Activated T-helper 1 cell treated with anti-CD3 and anti-CD28 coated beads, Interleukin-12 subunit alpha, Interleukin-12 subunit beta, Interleukin-2, Interleukin-4 antibody, amounts not matched to agents 30 ng/mL and 10 ng/mL and 1 ng/mL, durations not matched to agents 14 hours and 24 hours and 36 hours (primary cell): Measurements from ENCODE around the gene C1orf122. TPM values are rescaled to one million over a fixed set of nuclear protein-coding genes. Genes with fewer than 3 reads are reported as not detected.

ENCODE experiments used
- DNase-seq: peaks from one replicate; pipeline ENCODE4 v3.0.0; 2021; ENCODE audit warnings: low spot score
- H3K27ac Mint-ChIP-seq: one replicate; pipeline ENCODE4 v1.8.0; 2021; ENCODE audit warnings: mild to moderate bottlenecking, mixed read lengths
- H3K27me3 Mint-ChIP-seq: one replicate; pipeline ENCODE4 v1.8.0; 2022; ENCODE audit warnings: mild to moderate bottlenecking, moderate library complexity, mixed read lengths; ENCODE audit not compliant: insufficient read depth
- H3K36me3 Mint-ChIP-seq: one replicate; pipeline ENCODE4 v1.8.0; 2021; ENCODE audit warnings: low read depth, mixed read lengths
- H3K4me1 Mint-ChIP-seq: one replicate; pipeline ENCODE4 v1.8.0; 2021; ENCODE audit warnings: low read depth, mixed read lengths
- H3K4me3 Mint-ChIP-seq: one replicate; pipeline ENCODE4 v1.8.0; 2021; ENCODE audit warnings: mild to moderate bottlenecking, moderate library complexity, mixed read lengths
- H3K9me3 Mint-ChIP-seq: one replicate; pipeline ENCODE4 v1.8.0; 2021; ENCODE audit warnings: mixed read lengths
- intact Hi-C: fragments of 100-400 bp; cut with micrococcal nuclease; formaldehyde crosslinking; loops from one replicate; pipeline ENCODE4 v1.15.1; 2024
- total RNA-seq: library from RNA; stranded (reverse); gene quantifications from 2 replicates; pipeline ENCODE4 v1.2.3, GENCODE V29; 2022

The C1orf122 gene
- total RNA-seq, 1 donor from 2014 or later, result 30.7 TPM

DNA sequence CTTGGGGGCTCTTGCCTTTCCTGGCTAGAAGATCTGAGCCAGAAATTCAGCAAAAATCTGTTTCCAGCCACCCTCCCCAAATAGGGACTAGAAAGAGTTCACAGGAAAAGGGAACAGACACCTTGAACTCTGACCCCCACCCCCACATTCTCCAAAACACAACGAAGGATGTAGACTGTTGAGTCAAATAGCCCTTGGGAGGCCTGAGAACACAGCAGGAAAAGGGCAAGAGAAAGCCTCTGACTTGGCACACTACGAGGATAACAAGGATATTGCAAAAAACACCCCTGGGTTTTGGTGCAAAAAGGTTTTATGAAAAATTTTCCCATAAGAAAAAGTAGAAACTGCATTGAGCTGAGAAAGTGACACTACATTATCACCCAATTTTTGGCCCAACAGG lies 2.4 kb downstream of the C1orf122 start:
- peaks cover 27% of the 10 kb centered on the region for H3K36me3 Mint-ChIP-seq
- intact Hi-C loops, result loop anchor here (2.0 to 10.0 kb wide), 5 partner anchors 15 to 295 kb away; partner anchors contain the start of gene MEAF6
- no peak for DNase-seq
- H3K27me3 Mint-ChIP-seq, result no peaks in the 10 kb centered on the region
- H3K4me3 Mint-ChIP-seq, result peak overlapping the region; percentile 33
- no peaks in the 10 kb centered on the region for H3K9me3 Mint-ChIP-seq
- peaks cover 43% of the 10 kb centered on the region for H3K4me1 Mint-ChIP-seq
- H3K27ac Mint-ChIP-seq, result no peak overlapping the region

DNA sequence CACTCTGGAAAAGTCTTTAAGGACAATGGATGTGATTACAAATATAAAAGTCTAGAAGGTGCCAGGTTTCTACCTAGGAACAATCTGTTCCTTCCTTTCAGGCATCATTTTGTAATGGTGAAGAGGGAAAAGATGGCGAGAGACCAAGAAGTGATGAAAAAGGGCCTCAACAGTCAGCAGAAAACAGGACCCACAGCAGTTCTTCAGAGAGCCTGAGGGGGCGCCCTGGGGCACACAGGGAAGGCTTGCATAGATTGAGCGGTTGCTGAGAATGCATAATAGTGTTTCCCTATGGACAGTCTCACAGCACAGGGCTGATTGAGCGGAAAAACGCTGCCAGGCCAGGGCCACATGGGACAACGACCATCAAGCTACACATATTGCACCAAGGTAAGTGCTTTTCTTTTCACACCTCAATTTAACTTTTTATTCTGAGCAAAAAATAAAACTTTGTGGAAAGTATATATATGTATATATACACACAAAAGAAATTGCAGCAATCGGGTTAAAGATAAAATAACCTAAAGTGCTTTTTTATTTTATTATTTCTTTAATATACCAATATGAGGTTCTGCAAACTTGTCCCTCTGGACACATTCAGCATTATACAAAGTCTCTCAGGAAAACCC lies 3.6 kb downstream of the C1orf122 start:
- peak overlapping the region; percentile 22 for H3K4me3 Mint-ChIP-seq
- no peaks in the 10 kb centered on the region for H3K27me3 Mint-ChIP-seq
- peaks cover 35% of the 10 kb centered on the region for H3K4me1 Mint-ChIP-seq
- H3K36me3 Mint-ChIP-seq, result peaks cover 18% of the 10 kb centered on the region
- intact Hi-C loops, result loop anchor here (1.0 to 2.0 kb wide), 3 partner anchors 18 to 48 kb away; partner anchors contain the start of gene MTF1
- H3K9me3 Mint-ChIP-seq, result no peaks in the 10 kb centered on the region
- H3K27ac Mint-ChIP-seq, result no peak overlapping the region
- DNase-seq, result peak; percentile 59

DNA sequence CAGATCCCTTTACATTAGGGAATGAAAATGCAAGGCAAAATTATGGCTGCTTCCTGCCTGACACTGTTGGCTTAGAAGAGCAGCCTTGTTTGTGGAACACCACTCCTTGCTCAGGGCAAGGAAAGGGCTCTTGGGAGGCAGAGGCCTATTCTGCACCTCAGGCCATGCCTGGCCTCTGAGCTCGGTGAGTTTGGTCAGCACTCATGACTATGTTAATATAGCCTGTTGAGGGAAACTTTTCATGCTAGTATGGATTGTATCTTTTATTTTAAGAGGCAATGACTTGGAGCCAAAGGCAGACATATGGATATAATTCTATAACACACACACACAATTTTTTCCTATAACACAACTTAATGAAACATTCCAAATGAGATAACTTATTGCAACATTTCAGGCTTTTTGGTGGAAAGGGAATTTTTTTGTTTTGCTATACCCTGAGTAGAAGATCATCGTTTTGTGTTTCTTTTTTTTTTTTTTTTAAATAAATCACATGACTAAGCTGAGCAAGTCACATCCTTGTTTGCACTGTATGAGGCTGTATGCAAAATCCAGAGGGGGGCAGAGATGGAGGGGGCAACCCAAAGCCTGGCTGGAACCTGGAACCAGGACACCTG lies 6.0 kb downstream of the C1orf122 start:
- Mint-ChIP-seq H3K27me3 (no peaks in the 10 kb centered on the region), H3K36me3 (peaks cover 17% of the 10 kb centered on the region), H3K9me3 (no peaks in the 10 kb centered on the region), H3K27ac (no peak overlapping the region), H3K4me1 (peaks cover 28% of the 10 kb centered on the region), H3K4me3 (no peak overlapping the region)
- no peak for DNase-seq
- intact Hi-C loops, result no loop called here

DNA sequence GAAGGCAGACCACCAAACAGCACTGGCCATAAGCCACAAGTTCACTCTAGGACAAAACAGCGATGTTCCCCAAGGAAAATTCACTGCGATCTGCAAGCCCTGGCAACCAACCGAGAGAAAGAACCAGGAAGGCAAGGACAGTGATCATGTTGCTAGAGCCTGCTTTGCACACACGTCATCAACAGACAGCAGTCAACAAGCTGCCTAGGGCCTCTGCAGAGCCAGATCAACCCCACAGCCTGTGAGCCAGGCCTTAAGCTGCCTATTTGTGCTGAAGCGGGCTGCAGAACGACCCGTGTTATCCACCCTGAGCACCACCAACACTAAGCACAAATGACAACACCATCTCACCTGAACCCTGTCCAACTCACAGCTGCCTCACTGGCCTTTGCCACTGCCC lies 6.7 kb downstream of the C1orf122 start:
- H3K27ac Mint-ChIP-seq, result no peak overlapping the region
- H3K36me3 Mint-ChIP-seq, result peaks cover 17% of the 10 kb centered on the region
- peaks cover 22% of the 10 kb centered on the region for H3K4me1 Mint-ChIP-seq
- intact Hi-C loops, result no loop called here
- DNase-seq, result no peak
- no peaks in the 10 kb centered on the region for H3K27me3 Mint-ChIP-seq
- H3K9me3 Mint-ChIP-seq, result no peaks in the 10 kb centered on the region
- H3K4me3 Mint-ChIP-seq, result no peak overlapping the region

DNA sequence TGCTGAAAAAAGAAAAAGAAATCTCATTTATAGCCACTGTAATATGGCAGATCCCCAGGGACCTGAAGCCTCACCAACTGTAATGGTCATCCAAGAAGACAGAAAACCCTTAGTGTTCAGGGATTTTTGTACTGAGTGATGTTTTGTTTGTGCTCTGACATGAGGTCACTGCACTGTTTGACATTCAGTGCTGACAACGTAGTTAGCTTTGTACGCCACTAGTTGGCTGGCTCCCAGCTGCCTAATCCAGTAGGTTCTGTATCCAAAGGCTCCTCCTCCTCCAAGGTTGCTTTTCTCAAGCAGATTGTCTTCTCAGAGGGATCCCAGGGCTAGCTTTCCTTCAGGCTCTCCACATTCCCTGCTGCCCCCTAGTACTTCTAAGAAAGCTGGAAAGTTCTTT lies 9.9 kb downstream of the C1orf122 start:
- Mint-ChIP-seq H3K27ac (no peak overlapping the region), H3K4me1 (peaks cover 8% of the 10 kb centered on the region)
- intact Hi-C loops, result no loop called here

DNA sequence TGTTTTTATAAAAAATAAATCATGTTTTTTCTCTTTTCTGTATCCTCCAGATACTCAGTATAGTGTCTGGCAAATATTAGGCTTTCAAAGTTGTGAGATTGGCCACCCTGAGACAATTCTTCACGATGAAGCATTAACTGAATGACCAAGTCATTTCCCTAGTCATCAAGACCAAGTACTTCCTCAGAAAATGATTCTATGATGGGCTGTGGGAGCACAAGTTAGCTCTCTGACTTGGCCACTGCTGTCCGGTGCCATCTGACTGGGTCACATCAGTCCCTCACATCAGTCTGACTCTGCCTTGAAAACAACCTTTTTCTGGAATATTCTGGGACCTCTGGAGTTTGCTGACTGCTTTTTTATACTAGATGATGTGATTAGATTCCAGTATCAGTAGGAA lies 13.9 kb downstream of the C1orf122 start:
- H3K27ac Mint-ChIP-seq, result no peak overlapping the region
- DNase-seq, result no peak
- H3K36me3 Mint-ChIP-seq, result peaks cover 37% of the 10 kb centered on the region
- peaks cover 25% of the 10 kb centered on the region for H3K4me1 Mint-ChIP-seq
- no peaks in the 10 kb centered on the region for H3K9me3 Mint-ChIP-seq
- intact Hi-C loops, result no loop called here
- H3K4me3 Mint-ChIP-seq, result no peak overlapping the region
- no peaks in the 10 kb centered on the region for H3K27me3 Mint-ChIP-seq

More for the DNA sequence above, 9.9 kb downstream of the C1orf122 start:
- H3K9me3 Mint-ChIP-seq, result no peaks in the 10 kb centered on the region
- H3K36me3 Mint-ChIP-seq, result peaks cover 30% of the 10 kb centered on the region
- H3K4me3 Mint-ChIP-seq, result no peak overlapping the region
- no peaks in the 10 kb centered on the region for H3K27me3 Mint-ChIP-seq
- no peak for DNase-seq

DNA sequence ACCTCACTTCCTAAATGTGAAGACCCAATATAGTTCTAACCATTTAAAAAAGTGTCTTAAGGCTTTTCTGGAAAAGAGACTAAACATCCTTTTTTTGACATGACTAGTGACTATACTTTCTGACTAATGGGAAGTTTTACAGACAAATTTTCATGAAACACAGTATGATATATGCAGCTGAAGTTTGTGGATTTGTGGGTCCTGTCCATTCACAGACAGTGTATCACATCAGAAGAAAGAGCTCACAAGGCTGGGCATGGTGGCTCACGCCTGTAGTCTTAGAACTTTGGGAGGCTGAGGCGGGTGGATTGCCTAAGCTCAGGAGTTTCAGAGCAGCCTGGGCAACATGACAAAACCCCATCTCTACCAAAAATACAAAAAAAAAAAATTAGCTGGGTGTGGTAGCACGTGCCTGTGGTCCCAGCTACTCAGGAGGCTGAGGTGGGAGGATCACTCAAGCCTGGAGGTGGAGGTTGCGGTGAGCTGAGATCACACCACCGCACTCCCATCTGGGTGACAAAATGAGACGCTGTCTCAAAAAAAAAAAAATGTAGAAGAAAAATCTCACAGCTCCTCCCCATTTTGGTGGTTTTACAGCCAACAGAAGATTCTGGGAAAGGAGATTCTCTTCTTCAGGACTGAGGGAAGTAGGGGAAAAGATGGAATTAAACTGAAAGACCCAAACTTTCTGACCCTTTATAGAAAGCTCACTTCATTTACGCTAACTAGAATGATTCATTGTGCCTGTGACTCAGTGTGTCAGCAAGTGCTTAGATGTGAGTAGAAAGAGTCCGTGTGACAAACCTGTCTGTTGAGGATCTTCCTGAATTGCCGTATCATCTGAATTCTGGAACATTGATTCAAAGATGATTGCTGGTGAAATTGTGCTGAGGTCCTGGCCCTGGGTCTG lies 15.6 kb downstream of the C1orf122 start:
- H3K36me3 Mint-ChIP-seq, result peaks cover 41% of the 10 kb centered on the region
- DNase-seq, result no peak

DNA sequence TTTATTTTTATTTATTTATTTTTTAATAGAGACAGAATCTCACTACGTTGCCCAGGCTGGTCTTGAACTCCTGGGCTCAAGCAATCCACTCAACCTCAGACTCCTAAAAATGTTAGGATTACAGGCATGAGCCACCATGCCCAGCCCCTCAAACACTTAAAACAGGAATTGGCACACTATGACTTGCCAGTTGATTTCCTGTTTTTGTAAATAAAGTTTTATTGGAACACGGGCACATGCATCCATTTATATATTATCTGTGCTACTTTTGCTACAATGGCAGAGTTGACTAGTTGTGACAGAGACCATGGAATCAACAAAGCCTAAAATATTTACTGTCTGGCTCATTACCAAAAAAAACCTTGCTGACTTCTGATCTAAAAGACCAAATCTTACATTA lies 16.4 kb downstream of the C1orf122 start:
- DNase-seq, result no peak
- peaks cover 43% of the 10 kb centered on the region for H3K36me3 Mint-ChIP-seq
- intact Hi-C loops, result no loop called here
- no peaks in the 10 kb centered on the region for H3K27me3 Mint-ChIP-seq
- peaks cover 25% of the 10 kb centered on the region for H3K4me1 Mint-ChIP-seq
- no peaks in the 10 kb centered on the region for H3K9me3 Mint-ChIP-seq
- H3K4me3 Mint-ChIP-seq, result no peak overlapping the region
- H3K27ac Mint-ChIP-seq, result no peak overlapping the region

More for the DNA sequence above, 15.6 kb downstream of the C1orf122 start:
- peak overlapping the region; percentile 24 for H3K27ac Mint-ChIP-seq
- H3K9me3 Mint-ChIP-seq, result no peaks in the 10 kb centered on the region
- intact Hi-C loops, result no loop called here
- no peaks in the 10 kb centered on the region for H3K27me3 Mint-ChIP-seq
- H3K4me1 Mint-ChIP-seq, result peaks cover 25% of the 10 kb centered on the region
- no peak overlapping the region for H3K4me3 Mint-ChIP-seq

DNA sequence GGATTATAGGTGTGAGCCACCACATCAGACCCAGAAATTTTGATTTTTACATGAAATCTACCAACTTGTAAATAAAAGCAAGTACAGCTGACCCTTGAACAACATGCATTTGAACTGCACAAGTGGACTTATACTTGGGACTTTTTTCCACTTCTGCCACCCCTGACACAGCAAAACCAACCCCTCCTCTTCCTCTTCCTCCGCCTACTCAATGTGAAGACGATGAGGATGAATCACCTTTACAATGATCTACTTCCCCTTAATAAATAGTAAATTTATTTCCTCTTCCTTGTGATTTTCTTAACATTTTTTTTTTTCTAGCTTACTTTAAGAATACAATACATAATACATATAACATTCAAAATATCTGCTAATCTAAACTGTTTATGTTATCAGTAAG lies 17.9 kb downstream of the C1orf122 start:
- peaks cover 25% of the 10 kb centered on the region for H3K4me1 Mint-ChIP-seq
- intact Hi-C loops, result no loop called here
- no peak overlapping the region for H3K4me3 Mint-ChIP-seq
- H3K9me3 Mint-ChIP-seq, result no peaks in the 10 kb centered on the region
- no peaks in the 10 kb centered on the region for H3K27me3 Mint-ChIP-seq
- DNase-seq, result no peak
- H3K36me3 Mint-ChIP-seq, result peaks cover 41% of the 10 kb centered on the region
- H3K27ac Mint-ChIP-seq, result no peak overlapping the region

DNA sequence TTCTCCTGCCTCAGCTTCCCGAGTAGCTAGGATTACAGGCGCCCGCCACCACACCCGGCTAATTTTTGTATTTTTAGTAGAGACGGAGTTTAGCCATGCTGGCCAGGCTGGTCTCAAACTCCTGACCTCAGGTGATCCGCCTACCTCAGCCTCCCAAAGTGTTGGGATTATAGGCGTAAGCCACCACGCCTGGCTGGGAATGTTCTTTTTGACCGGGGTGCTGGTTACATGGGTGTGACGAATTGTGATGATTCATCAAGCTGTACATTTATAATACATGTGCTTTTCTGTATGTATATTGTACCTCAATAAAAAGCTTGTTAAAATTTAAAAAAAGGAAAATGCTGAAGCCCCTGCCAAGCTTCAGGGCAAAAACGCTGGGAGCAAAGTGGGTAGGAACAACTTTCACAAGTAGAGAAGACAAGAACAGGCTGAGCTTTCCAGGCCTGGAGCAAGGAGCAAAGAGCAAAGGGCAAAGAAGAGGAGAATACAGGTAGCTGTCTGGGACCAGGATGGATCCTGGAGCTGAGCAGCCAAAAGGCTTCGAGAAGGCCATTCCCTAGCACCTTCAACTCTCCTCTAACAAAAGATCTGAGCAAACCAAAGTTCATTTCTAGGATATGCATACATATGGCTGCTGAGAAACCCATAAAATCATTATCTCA lies 21.0 kb downstream of the C1orf122 start:
- peaks cover 14% of the 10 kb centered on the region for H3K4me1 Mint-ChIP-seq
- no peak overlapping the region for H3K4me3 Mint-ChIP-seq
- no peak for DNase-seq
- no peak overlapping the region for H3K27ac Mint-ChIP-seq
- H3K27me3 Mint-ChIP-seq, result no peaks in the 10 kb centered on the region
- no peaks in the 10 kb centered on the region for H3K9me3 Mint-ChIP-seq
- H3K36me3 Mint-ChIP-seq, result peaks cover 39% of the 10 kb centered on the region
- intact Hi-C loops, result loop anchor here (2.0 kb wide), 1 partner anchor 18 kb away; no protein-coding TSS in a partner anchor

DNA sequence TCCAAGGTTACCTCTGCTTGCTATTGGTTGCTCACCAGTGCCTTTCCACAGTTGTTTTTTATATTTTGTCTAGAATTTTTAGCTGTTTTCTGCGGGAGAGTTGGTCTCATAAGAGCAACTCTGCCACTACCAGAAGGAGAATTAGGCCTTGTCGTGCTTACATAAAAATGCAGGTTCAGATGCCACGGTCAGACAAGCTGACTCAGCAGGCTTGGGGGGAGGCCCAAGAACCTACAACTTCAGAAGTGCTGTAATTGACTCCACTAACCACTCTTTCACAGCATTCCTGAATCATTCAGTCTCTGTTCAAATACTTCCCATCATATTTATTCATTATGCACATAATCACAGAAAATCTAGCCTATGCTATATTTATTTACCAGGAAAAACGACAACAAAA lies 23.5 kb downstream of the C1orf122 start:
- H3K27ac Mint-ChIP-seq, result no peak overlapping the region
- intact Hi-C loops, result no loop called here
- no peaks in the 10 kb centered on the region for H3K9me3 Mint-ChIP-seq
- H3K4me3 Mint-ChIP-seq, result no peak overlapping the region
- H3K4me1 Mint-ChIP-seq, result no peaks in the 10 kb centered on the region
- H3K27me3 Mint-ChIP-seq, result no peaks in the 10 kb centered on the region
- peaks cover 48% of the 10 kb centered on the region for H3K36me3 Mint-ChIP-seq
- DNase-seq, result no peak

DNA sequence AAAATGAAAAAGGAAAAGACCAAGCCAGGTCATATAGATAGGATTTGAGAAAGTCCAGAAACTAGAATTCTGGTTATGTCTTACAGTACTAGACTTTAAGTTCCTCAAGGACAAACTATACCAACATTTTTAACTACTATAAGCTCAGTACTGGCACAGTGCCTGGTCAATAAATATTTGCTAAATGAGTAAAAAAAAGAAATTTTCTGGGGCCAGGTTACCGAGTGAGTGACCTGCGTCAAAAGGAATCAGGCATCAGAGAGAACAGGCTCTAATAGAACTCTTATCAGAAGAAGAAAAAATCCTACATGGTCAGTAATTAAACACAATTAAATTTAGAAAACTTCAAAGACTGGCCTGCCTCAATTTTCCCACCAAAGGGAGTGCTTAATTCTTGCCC lies 24.2 kb downstream of the C1orf122 start:
- no peak overlapping the region for H3K4me3 Mint-ChIP-seq
- no peak for DNase-seq
- H3K27me3 Mint-ChIP-seq, result no peaks in the 10 kb centered on the region
- H3K9me3 Mint-ChIP-seq, result no peaks in the 10 kb centered on the region
- intact Hi-C loops, result no loop called here
- peaks cover 48% of the 10 kb centered on the region for H3K36me3 Mint-ChIP-seq
- no peaks in the 10 kb centered on the region for H3K4me1 Mint-ChIP-seq
- H3K27ac Mint-ChIP-seq, result no peak overlapping the region
